GM10248 (cell line): ENCODE measurements around the gene ZNF771.

Experiments used
- CTCF ChIA-PET: fragments of 300-600 bp; sonication (Branson Sonifier 250); formaldehyde crosslinking; extraction: SDS; loops from one replicate; lab custom pipeline; 2021; ENCODE audit warnings: antibody characterized with exemption; lab: Yijun Ruan, JAX
- POLR2A ChIA-PET: fragments of 350-650 bp; sonication (Branson Sonifier 250); formaldehyde crosslinking; extraction: SDS; loops from one replicate; lab custom pipeline; 2020; ENCODE audit warnings: antibody characterized with exemption; lab: Yijun Ruan, JAX
- DNase-seq: peaks from one replicate; pipeline ENCODE4 v3.0.0; 2012; ENCODE audit errors: extremely low spot score
- CTCF ChIP-seq: IDR thresholded peaks from 2 replicates; pipeline ENCODE4 v1.5.1; 2012; ENCODE audit warnings: mild to moderate bottlenecking, low read depth; ENCODE audit errors: extremely low read depth, missing control alignments, control extremely low read depth

ZNF771 gene

DNA sequence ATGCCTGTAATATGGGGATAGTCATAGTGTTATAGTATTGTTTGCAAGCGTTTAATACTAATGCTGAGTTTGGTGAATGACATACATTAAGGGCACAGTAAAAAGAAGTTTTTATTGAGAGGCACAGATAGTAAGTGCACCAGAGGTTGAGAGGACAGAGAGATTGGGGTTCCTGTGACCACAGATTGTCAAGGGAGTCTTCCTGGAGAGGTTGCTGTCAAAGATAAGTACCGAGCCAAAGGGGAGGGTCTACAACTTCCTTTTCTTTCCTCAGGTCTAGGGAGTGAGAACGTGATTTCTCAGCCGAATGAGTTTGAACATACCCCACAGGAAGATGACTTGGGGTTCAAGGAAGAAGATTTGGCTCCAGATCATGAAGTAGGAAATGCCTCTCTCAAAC, 10.3 kb upstream of the ZNF771 start:
- no peak for DNase-seq
- POLR2A ChIA-PET: no interaction called here
- TF ChIP-seq CTCF: no peak
- CTCF ChIA-PET: interaction anchor here (1.0 to 3.7 kb wide), 2 partner anchors 11 to 21 kb away, joined by 3 to 29 read pairs; partner anchors contain the start of gene ZNF771

DNA sequence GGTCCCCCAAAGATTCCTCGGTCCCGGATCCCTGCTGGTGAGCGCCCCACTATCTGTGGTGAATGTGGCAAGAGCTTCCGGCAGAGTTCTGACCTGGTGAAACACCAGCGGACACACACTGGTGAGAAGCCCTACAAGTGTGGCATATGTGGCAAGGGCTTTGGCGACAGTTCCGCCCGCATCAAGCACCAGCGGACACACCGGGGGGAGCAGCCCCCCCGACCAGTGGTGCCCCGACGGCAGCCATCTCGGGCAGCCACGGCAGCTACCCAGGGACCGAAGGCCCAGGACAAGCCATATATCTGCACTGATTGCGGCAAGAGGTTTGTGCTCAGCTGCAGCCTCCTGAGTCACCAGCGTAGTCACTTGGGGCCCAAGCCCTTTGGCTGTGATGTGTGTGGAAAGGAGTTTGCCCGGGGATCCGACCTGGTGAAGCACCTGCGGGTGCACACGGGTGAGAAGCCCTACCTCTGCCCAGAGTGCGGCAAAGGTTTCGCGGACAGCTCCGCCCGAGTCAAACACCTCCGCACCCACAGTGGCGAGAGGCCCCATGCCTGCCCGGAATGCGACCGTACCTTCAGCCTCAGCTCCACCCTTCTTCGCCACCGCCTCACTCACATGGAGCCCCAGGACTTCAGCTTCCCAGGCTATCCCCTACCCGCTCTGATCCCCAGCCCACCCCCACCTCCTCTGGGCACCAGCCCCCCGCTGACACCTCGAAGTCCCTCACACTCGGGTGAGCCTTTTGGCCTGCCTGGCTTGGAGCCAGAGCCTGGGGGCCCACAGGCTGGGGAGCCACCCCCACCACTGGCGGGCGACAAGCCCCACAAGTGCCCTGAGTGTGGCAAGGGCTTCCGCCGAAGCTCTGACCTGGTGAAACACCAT, 9.4 kb upstream of the ZNF771 start:
- ChIA-PET CTCF (interaction anchor here (0.9 to 3.7 kb wide), 6 partner anchors 10 to 306 kb away, joined by 3 to 29 read pairs (median 3); partner anchors contain the start of genes DCTPP1, TBX6 and ZNF771), POLR2A (no interaction called here)
- TF ChIP-seq CTCF: no peak
- DNase-seq: no peak

DNA sequence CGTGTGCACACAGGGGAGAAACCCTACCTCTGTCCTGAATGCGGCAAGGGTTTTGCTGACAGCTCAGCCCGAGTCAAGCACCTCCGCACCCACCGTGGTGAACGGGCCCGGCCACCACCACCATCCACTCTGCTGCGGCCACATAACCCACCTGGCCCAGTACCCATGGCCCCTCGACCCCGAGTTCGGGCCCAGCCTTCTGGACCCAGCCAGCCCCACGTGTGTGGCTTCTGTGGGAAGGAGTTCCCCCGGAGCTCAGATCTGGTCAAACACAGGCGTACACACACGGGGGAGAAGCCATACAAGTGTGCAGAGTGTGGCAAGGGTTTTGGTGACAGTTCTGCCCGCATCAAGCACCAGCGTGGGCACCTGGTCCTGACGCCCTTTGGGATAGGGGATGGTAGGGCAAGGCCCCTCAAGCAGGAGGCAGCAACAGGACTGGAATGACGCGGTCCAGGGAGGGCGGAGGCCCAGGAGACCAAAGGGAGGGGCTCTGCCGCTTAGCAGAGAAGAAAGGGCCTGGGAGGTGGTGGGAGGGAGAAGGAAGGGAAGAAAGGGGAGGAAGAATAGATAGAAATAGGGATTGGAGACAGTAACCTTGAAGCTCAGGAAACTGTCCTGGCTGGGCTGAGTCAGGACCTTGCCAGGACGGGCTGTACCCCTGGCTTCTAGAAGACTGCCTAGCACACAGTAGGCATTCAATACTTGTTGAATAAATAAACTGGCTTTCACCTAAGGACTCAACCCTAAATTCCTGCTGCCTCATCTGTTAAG, 8.6 kb upstream of the ZNF771 start:
- POLR2A ChIA-PET: interaction anchor here (0.9 kb wide), 1 partner anchor 11 kb away, joined by 4 read pairs; no protein-coding TSS in a partner anchor
- no peak for TF ChIP-seq CTCF
- CTCF ChIA-PET: interaction anchor here (0.9 to 3.7 kb wide), 6 partner anchors 9 to 307 kb away, joined by 3 to 29 read pairs (median 3); partner anchors contain the start of genes DCTPP1, TBX6 and ZNF771
- DNase-seq: no peak

- ChIA-PET POLR2A (interaction anchor here (0.9 kb wide), 1 partner anchor 10 kb away, joined by 4 read pairs; no protein-coding TSS in a partner anchor), CTCF (interaction anchor here (0.9 to 3.7 kb wide), 5 partner anchors 9 to 229 kb away, joined by 3 to 29 read pairs (median 3); partner anchors contain the start of genes DCTPP1, SEPTIN1 and ZNF771)
- TF ChIP-seq CTCF: no peak
- DNase-seq: no peak
These were observed 7.8 kb upstream of the ZNF771 start for GRCh38 chr16:30399435-30400186.

DNA sequence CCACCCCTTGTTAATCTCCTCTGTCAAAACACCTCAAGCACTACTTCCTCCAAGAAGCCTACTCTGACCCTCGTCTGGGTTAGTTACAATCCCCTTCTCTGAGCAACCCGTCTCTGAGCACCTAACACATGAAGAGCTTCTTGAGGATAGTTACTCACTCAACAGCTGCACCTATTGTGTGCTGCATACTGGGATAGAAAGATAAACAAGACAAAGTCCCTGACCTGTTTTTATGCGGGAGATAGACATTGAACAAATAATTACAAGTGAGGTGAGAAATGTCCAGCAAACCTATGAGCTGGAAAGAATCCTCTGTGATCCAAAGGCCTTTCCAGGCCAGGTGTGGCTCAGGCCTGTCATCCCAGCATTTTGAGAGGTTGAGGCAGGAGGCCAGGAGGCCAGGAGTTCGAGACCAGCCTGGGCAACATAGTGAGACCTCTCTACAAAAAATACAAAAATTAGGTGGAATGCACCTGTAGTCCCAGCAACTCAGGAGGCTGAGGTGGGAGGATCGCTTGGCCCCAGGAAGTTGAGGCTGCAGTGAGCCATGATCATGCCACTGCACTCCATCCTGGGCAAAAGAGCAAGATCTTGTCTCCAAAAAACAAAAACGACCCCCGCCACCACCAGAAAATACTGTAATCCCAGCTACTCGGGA, 5.5 kb upstream of the ZNF771 start:
- POLR2A ChIA-PET: interaction anchor here (0.5 kb wide), 1 partner anchor 111 kb away, joined by 4 read pairs; no protein-coding TSS in a partner anchor
- DNase-seq: no peak
- TF ChIP-seq CTCF: no peak
- CTCF ChIA-PET: interaction anchor here (0.7 to 1.8 kb wide), 5 partner anchors 10 to 28 kb away, joined by 3 to 6 read pairs (median 3); partner anchors contain the start of genes DCTPP1 and SEPTIN1
